Osteoblast (primary cell): ENCODE measurements around the gene DIAPH3. TPM values are rescaled to one million over a fixed set of nuclear protein-coding genes. Genes with fewer than 3 reads are reported as not detected.

Source experiments
- DNase-seq: peaks from one replicate; pipeline ENCODE4 v3.0.0; 2011; ENCODE audit warnings: low spot score, mixed read lengths; ENCODE audit not compliant: insufficient read length; ENCODE audit errors: missing footprints
- H2AFZ ChIP-seq: 2 replicates; pipeline ENCODE4 v1.6.0; 2011; ENCODE audit warnings: mild to moderate bottlenecking, low read length
- H3K27ac ChIP-seq: 2 replicates; pipeline ENCODE4 v1.5.1; 2011; ENCODE audit warnings: mild to moderate bottlenecking, low read depth, low read length, moderate library complexity
- H3K27me3 ChIP-seq: 2 replicates; pipeline ENCODE4 v1.6.0; 2012; ENCODE audit warnings: mild to moderate bottlenecking, control low read depth, inconsistent platforms, low read length, moderate library complexity; ENCODE audit not compliant: insufficient read depth
- H3K36me3 ChIP-seq: 2 replicates; pipeline ENCODE4 v1.5.1; 2011; ENCODE audit warnings: mild to moderate bottlenecking, low read length, control low read depth, moderate library complexity; ENCODE audit not compliant: insufficient read depth
- H3K4me1 ChIP-seq: 2 replicates; pipeline ENCODE4 v1.5.1; 2011; ENCODE audit warnings: mild to moderate bottlenecking, low read length, control low read depth, moderate library complexity; ENCODE audit not compliant: insufficient read depth
- H3K4me2 ChIP-seq: 2 replicates; pipeline ENCODE4 v1.6.0; 2011; ENCODE audit warnings: mild to moderate bottlenecking, low read length; ENCODE audit not compliant: insufficient read depth
- H3K4me3 ChIP-seq: fragments of 200-600 bp; sonication (generic); 3 replicates; pipeline ENCODE4 v1.5.1; 2012; ENCODE audit warnings: mild to moderate bottlenecking, low read length, inconsistent platforms; ENCODE audit not compliant: insufficient read depth
- H3K79me2 ChIP-seq: 2 replicates; pipeline ENCODE4 v1.6.0; 2012; ENCODE audit warnings: mild to moderate bottlenecking, low read length, control low read depth, inconsistent platforms; ENCODE audit not compliant: insufficient read depth
- H3K9me3 ChIP-seq: 2 replicates; pipeline ENCODE4 v1.5.1; 2011; ENCODE audit warnings: low read depth, low read length, control low read depth
- H4K20me1 ChIP-seq: 2 replicates; pipeline ENCODE4 v1.6.0; 2012; ENCODE audit warnings: mild to moderate bottlenecking, low read length, control low read depth; ENCODE audit not compliant: insufficient read depth
- total RNA-seq: library from RNA; depleted of rRNA; stranded (reverse); fragments of >200 nt; gene quantifications from 2 replicates; pipeline ENCODE4 v1.2.3, GENCODE V29; 2012
- TF ChIP-seq, protein P1 (sequence below): IDR thresholded peaks from 2 replicates; pipeline ENCODE4 v1.5.1; 2011; ENCODE audit warnings: mild to moderate bottlenecking, low read depth, low read length, moderate library complexity; ENCODE audit errors: extremely low read depth

Gene DIAPH3
- total RNA-seq, 1 donor, result 8.3 TPM

DNA sequence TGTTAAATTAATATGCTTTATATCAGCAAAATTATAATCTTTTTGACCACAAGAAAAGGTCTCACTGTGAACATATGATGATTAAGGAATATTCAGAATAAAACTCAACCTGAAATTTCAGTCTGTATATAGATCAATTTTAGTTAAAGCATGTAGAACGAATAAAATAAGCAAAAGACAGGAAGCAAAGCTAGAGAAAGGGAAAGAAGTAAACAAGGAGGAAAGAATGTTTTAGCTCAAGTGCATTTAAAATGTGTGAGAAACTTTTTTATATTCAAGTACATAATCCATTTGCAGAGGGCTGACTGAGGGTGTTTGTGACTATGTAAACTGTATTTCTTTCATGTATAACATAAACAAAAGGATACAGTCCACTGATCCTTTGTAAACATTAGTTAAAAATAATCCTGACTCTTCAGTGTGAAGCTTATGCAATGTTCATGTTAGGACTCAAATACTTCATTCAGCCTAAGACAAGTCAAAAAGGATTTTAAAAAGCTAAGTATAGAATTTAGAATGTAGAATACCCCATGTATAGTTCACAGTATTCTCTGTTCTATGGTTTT lies 472.1 kb downstream of the DIAPH3 start:
- H3K36me3 ChIP-seq, result no peaks in the 10 kb centered on the region
- H3K4me2 ChIP-seq, result no peak overlapping the region
- no peak overlapping the region for H2AFZ ChIP-seq
- H3K9me3 ChIP-seq, result no peaks in the 10 kb centered on the region
- H3K79me2 ChIP-seq, result no peaks in the 10 kb centered on the region
- TF ChIP-seq, protein P1, sequence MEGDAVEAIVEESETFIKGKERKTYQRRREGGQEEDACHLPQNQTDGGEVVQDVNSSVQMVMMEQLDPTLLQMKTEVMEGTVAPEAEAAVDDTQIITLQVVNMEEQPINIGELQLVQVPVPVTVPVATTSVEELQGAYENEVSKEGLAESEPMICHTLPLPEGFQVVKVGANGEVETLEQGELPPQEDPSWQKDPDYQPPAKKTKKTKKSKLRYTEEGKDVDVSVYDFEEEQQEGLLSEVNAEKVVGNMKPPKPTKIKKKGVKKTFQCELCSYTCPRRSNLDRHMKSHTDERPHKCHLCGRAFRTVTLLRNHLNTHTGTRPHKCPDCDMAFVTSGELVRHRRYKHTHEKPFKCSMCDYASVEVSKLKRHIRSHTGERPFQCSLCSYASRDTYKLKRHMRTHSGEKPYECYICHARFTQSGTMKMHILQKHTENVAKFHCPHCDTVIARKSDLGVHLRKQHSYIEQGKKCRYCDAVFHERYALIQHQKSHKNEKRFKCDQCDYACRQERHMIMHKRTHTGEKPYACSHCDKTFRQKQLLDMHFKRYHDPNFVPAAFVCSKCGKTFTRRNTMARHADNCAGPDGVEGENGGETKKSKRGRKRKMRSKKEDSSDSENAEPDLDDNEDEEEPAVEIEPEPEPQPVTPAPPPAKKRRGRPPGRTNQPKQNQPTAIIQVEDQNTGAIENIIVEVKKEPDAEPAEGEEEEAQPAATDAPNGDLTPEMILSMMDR, result no peak
- H3K27me3 ChIP-seq, result no peaks in the 10 kb centered on the region
- H3K4me3 ChIP-seq, result no peak overlapping the region
- no peak for DNase-seq
- peak overlapping the region; percentile 34 for H3K27ac ChIP-seq
- H3K4me1 ChIP-seq, result peaks cover 19% of the 10 kb centered on the region
- H4K20me1 ChIP-seq, result no peaks in the 10 kb centered on the region

DNA sequence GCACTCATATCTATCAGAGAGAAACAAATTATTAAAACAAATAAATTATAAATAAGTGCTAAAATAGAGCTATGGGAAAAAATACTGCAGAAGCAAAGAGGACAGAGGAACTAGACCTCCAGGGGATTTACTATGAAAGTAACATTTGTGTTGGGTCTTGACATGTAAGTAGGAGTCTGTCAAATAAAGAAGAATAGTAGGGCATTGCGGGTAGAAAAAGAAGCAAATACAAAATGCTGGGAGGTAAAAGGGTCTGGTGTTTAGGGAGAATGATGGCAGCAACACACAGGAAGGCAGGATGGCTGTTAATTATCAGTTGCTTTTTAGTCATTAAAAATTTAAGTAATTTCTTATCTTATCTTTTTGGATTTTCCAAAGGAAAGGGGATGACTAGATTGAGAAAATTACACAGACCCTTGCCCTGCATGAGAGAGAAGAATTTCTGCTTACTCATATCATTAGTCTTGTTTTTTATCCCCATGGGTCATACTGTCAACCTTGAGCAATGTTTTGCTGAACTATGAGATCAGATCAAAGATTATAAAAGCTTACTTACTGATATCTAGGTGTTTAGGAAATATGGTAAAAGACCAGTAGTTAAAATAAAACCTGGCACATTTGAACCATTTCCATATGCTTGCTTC lies 472.7 kb downstream of the DIAPH3 start:
- H3K36me3 ChIP-seq, result no peaks in the 10 kb centered on the region
- peak overlapping the region; percentile 34 for H3K27ac ChIP-seq
- H3K9me3 ChIP-seq, result no peaks in the 10 kb centered on the region
- H3K79me2 ChIP-seq, result no peaks in the 10 kb centered on the region
- no peaks in the 10 kb centered on the region for H4K20me1 ChIP-seq
- TF ChIP-seq, protein P1, result no peak
- no peak overlapping the region for H2AFZ ChIP-seq
- no peak overlapping the region for H3K4me3 ChIP-seq
- peaks cover 19% of the 10 kb centered on the region for H3K4me1 ChIP-seq
- H3K27me3 ChIP-seq, result no peaks in the 10 kb centered on the region
- DNase-seq, result no peak
- no peak overlapping the region for H3K4me2 ChIP-seq

GRCh38 chr13:59689057-59689456 lies 474.7 kb downstream of the DIAPH3 start:
- H3K4me1 ChIP-seq, result peaks cover 19% of the 10 kb centered on the region
- no peaks in the 10 kb centered on the region for H3K79me2 ChIP-seq
- no peaks in the 10 kb centered on the region for H4K20me1 ChIP-seq
- no peaks in the 10 kb centered on the region for H3K9me3 ChIP-seq
- H2AFZ ChIP-seq, result no peak overlapping the region
- H3K36me3 ChIP-seq, result no peaks in the 10 kb centered on the region
- no peak overlapping the region for H3K4me3 ChIP-seq
- no peak overlapping the region for H3K4me2 ChIP-seq
- no peak for DNase-seq
- TF ChIP-seq, protein P1, result no peak
- H3K27me3 ChIP-seq, result no peaks in the 10 kb centered on the region
- no peak overlapping the region for H3K27ac ChIP-seq

GRCh38 chr13:59686798-59687394 lies 476.8 kb downstream of the DIAPH3 start:
- Histone ChIP-seq H2AFZ (no peak overlapping the region), H3K27me3 (no peaks in the 10 kb centered on the region), H3K79me2 (no peaks in the 10 kb centered on the region), H3K4me2 (no peak overlapping the region), H3K36me3 (no peaks in the 10 kb centered on the region), H3K9me3 (no peaks in the 10 kb centered on the region), H3K4me3 (no peak overlapping the region), H4K20me1 (no peaks in the 10 kb centered on the region), H3K27ac (no peak overlapping the region), H3K4me1 (peaks cover 12% of the 10 kb centered on the region)
- DNase-seq, result no peak
- TF ChIP-seq, protein P1, result no peak
